Measurements from ENCODE around the gene SLC12A7.

DNA sequence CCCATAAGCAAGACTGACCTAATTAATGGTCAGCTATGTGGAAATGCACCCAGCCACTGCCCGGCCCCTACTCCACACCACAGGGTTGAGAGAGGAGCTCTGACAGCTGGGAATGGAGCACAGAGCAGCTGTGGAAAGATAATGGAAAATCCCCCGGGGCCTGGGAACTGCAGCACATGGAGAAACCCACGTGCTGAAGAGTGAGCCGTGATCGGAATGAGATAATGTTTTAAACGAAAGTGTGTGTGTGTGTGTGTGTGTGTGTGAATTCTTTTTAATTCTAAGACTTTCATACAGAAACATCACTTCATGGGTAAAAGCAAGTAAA, 13.1 kb upstream of the SLC12A7 start:
- TF ChIP-seq, protein P1, sequence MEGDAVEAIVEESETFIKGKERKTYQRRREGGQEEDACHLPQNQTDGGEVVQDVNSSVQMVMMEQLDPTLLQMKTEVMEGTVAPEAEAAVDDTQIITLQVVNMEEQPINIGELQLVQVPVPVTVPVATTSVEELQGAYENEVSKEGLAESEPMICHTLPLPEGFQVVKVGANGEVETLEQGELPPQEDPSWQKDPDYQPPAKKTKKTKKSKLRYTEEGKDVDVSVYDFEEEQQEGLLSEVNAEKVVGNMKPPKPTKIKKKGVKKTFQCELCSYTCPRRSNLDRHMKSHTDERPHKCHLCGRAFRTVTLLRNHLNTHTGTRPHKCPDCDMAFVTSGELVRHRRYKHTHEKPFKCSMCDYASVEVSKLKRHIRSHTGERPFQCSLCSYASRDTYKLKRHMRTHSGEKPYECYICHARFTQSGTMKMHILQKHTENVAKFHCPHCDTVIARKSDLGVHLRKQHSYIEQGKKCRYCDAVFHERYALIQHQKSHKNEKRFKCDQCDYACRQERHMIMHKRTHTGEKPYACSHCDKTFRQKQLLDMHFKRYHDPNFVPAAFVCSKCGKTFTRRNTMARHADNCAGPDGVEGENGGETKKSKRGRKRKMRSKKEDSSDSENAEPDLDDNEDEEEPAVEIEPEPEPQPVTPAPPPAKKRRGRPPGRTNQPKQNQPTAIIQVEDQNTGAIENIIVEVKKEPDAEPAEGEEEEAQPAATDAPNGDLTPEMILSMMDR (IDR thresholded peaks at IDR 0.05) = no peak
- TF ChIP-seq EP300 (IDR thresholded peaks at IDR 0.05) (no peak), POLR2A (IDR thresholded peaks at IDR 0.05) (no peak), POLR2AphosphoS5 (IDR thresholded peaks at IDR 0.05) (peak in 3 of 4 donors; percentile 19 to 36 (median 27))

All from sigmoid colon (tissue), 4 donors.